NCI-H1694 (cell line): ENCODE measurements around the gene IGFL2.
"Not testable (repeated sequence)": the region's sequence is repeated elsewhere in the genome, so short reads cannot be mapped to it uniquely, and the experiment has no call there.

Experiments used
- DNase-seq: peaks from one replicate; lab custom pipeline; 2025; lab: John Stamatoyannopoulos, UW

Gene IGFL2

DNA sequence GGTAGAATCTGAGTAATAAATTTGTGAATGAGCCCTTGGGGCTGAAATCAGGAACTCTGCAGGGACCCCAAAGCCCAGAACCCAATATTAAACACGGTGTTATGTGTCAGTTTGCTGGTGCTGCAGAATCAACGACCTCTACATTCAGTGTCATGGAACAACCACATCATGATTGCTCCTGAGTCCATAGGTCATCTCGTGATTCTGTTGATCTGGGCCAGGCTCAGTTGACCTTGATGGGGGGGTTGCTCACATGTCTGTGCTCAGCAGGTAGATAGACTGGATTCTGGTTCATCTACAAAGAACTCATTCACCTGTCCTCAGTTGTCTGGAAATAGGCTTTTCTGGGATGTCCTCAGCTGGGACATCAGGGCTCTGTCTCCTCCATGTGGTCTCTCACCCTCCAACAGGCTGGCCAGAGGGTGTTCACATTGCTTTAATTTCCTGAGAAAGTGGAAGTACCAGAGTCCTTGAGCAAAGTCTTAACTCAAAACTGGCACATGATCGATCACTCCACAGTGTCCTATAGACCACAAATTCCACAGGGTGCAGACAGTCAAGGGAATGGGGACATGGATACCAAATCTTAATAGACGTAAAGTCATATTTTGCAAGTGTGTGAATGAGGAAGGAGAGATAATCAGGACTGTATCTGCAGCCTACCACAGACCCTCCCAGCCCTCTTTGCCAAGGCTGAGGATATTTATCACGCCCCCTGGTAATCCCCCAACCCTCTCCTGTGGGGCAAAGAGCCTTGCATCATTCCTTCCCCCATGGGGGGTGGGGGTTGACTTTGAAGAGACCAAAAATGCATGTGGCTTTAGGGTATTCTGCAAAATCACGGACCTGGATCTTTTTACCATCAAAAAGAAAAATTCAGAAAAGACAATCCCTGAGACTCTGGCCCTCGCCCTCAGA is 42.2 kb downstream of the IGFL2 start:
- no peak for DNase-seq

GRCh38 chr19:46191356-46191755 is 43.3 kb downstream of the IGFL2 start:
- no peak for DNase-seq

DNA sequence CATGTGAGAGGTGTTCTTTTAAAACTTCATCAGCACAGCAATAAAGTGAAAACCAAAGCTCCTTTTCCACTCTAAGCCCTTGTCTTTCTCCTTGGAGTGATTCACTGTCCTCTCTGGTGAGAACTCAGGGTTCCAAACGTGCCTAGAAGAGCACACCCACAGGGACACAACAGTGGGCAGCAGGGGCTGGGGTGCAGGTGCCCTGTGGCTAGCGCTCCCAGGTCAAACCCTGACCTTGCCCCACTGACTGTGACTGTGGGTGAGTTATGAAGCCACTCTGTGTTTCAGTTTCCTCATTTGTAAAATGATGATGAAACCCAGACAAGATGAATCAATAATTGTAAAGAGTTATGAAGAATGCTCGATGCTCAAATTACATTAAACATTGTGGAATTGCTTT is 43.9 kb downstream of the IGFL2 start:
- DNase-seq, result no peak

GRCh38 chr19:46192626-46192991 is 44.6 kb downstream of the IGFL2 start:
- DNase-seq, result not testable (repeated sequence)

DNA sequence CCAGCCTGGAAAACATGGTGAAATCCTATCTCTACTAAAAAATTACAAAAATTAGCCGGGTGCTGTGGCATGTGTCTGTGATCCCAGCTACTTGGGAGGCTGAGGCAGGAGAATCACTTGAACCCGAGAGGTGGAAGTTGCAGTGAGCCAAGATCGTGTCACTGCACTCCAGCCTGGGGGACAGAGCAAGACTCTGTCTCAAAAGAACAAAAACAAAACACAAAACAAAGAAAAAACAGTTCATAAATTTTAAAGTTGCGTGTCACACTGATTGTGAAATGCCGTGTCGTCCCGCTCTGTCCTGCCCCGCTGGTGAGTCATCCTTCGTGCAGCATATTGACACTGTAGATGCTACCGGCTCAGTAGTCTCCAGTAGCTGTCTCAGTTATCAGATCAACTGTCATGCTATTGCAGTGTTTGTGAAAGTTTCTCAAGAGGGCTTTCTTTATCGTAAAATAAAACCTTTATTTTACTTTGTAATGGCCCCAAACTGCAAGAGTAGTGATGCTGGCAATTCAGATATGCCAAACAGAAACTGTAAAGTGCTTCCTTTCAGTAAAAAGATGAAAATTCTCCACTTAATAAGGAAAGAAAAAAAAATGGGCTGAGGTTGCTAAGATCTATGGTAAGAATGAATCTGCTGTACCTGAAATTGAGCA is 45.1 kb downstream of the IGFL2 start:
- no peak for DNase-seq

GRCh38 chr19:46193678-46194077 is 45.6 kb downstream of the IGFL2 start:
- no peak for DNase-seq

- no peak for DNase-seq
These were observed 47.1 kb downstream of the IGFL2 start for GRCh38 chr19:46195104-46195503.

DNA sequence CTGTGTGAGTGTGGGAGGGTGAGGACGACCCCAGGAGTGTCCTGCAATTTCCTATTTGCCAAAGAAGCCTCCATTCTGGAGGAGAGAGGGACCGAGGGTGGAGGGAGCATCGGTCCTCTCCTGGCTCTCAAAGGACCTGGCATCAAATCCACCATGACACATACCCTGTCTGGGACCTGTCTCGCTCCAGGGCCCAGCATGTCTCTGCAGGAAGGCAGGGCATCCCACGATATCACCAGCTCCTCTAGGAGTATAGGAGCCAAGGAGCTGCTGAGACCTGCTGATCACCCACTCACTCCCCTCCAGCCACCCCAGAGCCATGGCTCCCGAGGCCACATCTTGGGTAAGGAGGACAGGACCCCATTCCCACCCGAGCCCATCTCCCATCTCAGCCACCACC is 47.9 kb downstream of the IGFL2 start:
- DNase-seq, result not testable (repeated sequence)

GRCh38 chr19:46196410-46197124 is 48.5 kb downstream of the IGFL2 start:
- DNase-seq, result no peak

DNA sequence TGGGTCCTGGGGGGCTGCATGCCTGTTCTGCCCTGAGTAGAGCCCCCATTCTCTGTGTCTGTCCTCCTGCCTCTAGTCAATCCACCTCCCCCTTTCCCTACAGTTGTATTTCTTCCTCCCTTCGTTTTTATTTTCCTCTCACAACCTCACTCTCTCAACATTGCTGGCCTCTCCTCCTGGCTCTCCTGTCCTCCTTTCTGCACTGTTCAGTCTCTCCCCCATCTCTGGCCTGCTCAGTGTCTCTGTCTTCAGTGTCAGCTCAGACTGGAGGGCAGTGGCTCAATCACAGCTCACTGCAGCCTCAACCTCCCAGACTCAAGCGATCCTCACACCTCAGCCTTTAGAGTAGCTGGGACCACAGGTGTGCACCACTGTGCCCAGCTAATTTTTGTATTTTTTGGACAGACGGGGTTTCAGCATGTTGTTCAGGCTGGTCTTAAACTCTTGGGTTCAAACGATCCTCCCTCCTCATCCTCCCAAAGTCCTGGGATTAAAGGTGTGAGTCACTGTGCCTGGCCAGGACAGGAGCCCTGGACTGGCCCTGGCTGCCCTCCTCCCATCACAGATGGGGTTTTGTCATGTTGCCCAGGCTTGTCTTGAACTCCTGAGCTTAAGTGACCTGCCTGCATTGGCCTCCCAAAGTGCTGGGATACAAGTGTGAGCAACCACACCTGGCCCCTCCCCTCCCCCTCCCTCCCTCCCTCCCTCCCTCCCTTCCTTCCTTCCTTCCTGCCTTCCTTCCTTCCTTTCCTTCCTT is 49.5 kb downstream of the IGFL2 start:
- DNase-seq, result no peak

DNA sequence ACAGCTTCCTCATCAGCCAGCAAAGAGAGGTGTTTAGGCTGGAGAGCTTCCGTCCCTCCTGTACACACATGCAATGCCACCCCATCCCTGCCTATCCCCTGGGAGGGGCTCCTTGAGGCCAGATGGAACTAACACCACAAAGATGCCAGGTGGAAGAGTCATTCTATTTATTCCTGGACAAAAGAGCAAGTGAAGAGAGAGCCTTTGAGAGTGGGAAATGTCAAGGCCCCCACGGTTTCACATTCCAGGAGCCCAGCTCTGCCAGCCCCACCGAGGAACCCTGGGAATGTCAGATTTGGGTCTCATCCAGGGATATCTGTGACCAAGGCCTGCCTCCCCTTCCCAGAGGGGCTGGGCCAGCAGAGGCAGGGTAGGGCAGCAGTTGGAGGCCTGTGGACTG is 50.7 kb downstream of the IGFL2 start:
- DNase-seq, result no peak

GRCh38 chr19:46201454-46202310 is 53.6 kb downstream of the IGFL2 start:
- no peak for DNase-seq

- DNase-seq, result no peak
These were observed 54.4 kb downstream of the IGFL2 start for GRCh38 chr19:46202426-46202825.

- DNase-seq, result no peak
These were observed 55.1 kb downstream of the IGFL2 start for GRCh38 chr19:46202872-46203860.

DNA sequence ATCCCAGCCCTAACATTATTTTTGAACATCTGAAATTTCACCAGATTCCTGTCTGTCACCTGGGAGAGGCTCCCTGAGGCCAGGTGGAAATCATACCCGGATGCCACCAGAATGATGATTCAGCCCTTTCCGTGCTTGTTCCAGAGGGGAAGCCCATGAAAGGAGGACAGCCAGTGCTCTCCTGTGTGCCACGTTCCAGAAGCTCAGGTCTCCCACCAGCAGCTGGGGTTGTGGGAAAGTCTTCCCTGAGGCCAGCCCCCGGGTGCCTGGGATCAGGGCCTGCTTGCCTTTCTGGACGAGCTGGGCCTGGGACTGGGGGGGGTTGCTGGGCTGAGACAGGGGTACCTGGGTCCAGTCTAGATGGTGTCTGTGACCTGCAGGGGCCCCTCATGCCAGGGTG is 56.0 kb downstream of the IGFL2 start:
- no peak for DNase-seq

GRCh38 chr19:46205183-46205984 is 57.3 kb downstream of the IGFL2 start:
- DNase-seq, result no peak

- no peak for DNase-seq
These were observed 58.1 kb downstream of the IGFL2 start for GRCh38 chr19:46206176-46206575.

GRCh38 chr19:46206682-46207081 is 58.6 kb downstream of the IGFL2 start:
- DNase-seq, result no peak

DNA sequence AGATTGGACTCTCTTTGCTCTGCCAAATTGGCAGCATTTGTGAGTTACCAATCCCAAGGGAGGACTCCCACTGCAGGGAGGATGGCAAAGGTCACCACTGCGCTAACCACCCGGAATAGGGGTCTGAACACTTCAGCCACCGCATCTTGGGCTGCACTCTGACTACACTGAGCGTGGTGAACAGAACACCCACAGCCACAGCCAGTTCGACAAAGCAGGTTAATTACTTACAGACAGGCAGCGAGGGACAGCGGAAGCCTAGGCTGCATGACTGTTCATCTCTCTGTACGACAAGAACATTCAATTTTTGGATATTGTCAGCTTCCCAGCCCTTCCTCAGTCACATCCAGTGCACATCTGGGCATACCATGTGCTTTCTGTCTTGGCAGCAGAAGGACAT is 59.8 kb downstream of the IGFL2 start:
- DNase-seq, result not testable (repeated sequence)
